GM19395 (cell line): Measurements from ENCODE around the gene EFNA5.
"Not testable (repeated sequence)": the region's sequence is repeated elsewhere in the genome, so short reads cannot be mapped to it uniquely, and the experiment has no call there.

ENCODE experiments used
- ATAC-seq: cut with Tn5 transposase; IDR thresholded peaks from one replicate; pipeline ENCODE4 v1.9.1; 2021; ENCODE audit warnings: mild to moderate bottlenecking, moderate library complexity; ENCODE audit not compliant: unreplicated experiment

The EFNA5 gene

GRCh38 chr5:107466233-107466769 is 204.4 kb downstream of the EFNA5 start:
- ATAC-seq: no peak

GRCh38 chr5:107464876-107465275 is 205.9 kb downstream of the EFNA5 start:
- ATAC-seq: no peak

DNA sequence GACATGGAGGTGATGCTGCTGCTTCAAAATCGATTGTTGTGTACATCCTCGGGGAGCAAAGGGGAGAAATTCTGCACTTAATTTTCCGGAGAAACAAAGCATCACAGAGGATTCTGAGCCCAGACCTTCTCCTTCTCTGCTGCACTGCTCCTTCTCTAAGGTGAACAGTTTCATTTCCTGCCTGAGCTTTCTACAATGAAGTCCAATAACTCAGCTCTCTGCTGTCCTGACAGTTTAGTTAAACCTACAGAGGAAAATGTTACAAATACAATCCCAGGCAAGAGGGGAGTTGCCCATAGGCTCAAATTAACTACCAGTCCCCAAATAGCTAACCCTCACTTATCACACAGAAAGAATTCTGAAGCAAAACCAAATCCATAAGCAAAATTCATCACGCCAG is 206.3 kb downstream of the EFNA5 start:
- no peak for ATAC-seq

GRCh38 chr5:107463731-107464130 is 207.0 kb downstream of the EFNA5 start:
- no peak for ATAC-seq

DNA sequence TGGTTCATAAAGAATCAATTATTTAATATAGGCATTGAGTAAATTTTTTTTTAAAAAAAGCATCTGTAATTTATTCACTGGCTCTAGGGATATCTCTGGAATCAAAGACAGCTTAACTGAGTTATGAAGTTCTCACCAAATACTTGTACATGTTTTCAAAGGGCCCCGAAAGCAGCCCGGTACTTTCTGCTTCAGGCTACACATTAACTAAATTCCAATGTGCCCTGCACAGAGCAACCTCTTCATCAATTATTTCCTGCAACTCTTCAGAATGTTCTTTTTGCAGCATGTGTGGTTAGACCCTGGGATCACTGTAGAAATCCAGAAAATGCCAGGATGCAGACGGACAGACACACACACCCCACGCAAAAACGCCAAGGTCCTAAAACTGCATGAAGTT is 209.0 kb downstream of the EFNA5 start:
- ATAC-seq: no peak

DNA sequence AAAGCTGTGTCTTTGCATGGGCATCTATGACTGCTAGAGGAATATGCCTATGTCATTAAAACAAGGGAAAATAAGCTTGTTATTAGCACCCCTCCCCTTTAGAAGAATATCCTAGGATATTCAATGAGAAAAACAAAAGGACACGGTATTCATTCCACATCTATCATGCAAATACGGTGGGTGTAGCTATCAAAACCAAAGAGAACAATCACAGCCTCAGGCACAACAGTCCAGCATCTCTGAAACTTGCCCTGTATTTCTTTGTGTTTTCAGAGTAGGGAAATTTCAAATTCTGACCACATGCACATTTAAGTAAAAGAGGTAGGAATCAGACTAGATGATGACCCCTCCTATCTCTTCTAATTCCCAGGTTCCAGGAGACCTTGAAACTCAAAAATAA is 209.9 kb downstream of the EFNA5 start:
- ATAC-seq: no peak

GRCh38 chr5:107459605-107460004 is 211.1 kb downstream of the EFNA5 start:
- ATAC-seq: no peak

GRCh38 chr5:107458322-107458721 is 212.4 kb downstream of the EFNA5 start:
- no peak for ATAC-seq

DNA sequence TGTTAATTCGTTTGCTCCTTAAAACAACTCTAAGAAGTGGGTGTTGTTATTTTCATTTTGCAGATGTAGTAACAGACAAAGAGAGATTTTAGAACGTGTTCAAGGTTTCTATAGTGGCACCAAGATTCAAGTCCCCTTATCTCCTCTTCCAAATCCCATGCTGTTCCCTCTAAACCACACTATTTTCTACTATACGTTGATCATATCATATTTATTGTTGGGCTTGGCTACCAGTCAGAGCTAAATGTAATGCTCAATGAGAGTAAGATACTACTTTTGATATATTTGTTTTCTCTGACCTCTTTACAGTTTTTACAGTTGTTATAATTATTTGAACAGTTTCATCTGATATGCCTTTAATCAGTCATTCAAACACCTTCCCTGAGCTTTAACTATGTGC is 212.9 kb downstream of the EFNA5 start:
- no peak for ATAC-seq

- ATAC-seq: no peak
These were observed 213.6 kb downstream of the EFNA5 start for GRCh38 chr5:107457138-107457537.

- ATAC-seq: peak; percentile 76
These were observed 214.4 kb downstream of the EFNA5 start for GRCh38 chr5:107456281-107456715.

GRCh38 chr5:107455111-107455544 is 215.6 kb downstream of the EFNA5 start:
- ATAC-seq: no peak

GRCh38 chr5:107451827-107452226 is 218.9 kb downstream of the EFNA5 start:
- ATAC-seq: not testable (repeated sequence)

DNA sequence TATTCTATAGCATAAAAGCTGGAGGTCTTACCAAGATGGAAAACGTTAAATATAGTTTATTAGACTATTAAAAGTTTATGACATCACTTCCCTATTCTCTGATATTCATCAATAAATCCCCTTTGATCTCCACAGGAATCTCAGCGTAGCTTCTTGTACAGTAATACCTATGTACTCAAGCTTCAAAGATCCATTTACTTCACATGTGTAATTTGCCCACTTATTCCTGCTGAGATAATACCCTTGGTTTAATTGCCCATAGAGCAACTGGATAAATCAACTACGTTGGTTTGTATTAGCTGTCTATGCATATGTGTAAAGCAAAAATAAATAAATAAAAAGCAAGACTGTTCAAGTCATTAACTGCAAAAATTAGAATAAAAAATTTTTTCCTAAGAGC is 219.7 kb downstream of the EFNA5 start:
- ATAC-seq: no peak

- no peak for ATAC-seq
These were observed 220.2 kb downstream of the EFNA5 start for GRCh38 chr5:107450531-107450930.

- ATAC-seq: no peak
These were observed 221.4 kb downstream of the EFNA5 start for GRCh38 chr5:107449369-107449768.

DNA sequence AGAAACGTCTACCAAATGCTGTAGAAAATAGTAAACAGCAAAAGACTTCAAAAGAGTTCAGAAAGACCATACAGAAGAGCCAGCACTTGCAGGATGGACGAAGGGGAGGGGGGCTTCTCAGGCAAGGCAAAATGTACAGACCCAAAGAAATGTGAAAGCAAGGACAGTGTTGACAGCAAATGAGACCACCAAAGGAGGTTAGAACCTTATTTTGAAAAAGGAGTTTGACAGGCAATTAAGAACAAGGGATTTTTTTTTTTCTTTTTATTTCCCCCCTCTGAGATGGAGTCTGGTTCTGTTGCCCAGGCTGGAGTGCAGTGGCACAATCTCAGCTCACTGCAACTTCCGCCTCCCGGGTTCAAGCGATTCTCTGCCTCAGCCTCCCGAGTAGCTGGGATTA is 223.2 kb downstream of the EFNA5 start:
- ATAC-seq: no peak

DNA sequence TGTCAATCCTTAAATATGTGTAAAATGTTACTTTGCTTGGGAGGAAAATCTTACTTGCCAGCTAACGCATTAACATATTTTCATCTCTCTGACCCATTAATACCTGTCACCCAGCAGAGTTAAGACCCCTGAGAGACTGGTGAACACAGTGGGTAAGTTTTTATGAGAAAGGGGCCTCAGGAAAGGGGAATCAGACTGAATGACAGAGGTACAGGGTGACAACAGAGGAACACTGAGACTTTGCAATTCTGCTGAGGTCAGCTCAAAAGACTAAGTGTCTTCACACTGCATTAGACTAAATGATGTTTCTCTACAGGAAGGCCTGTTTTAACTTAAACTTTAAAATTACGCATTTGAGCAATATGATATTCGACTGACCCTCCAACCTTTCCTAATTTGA is 223.8 kb downstream of the EFNA5 start:
- no peak for ATAC-seq

GRCh38 chr5:107444300-107444699 is 226.4 kb downstream of the EFNA5 start:
- ATAC-seq: no peak

- ATAC-seq: no peak
These were observed 226.8 kb downstream of the EFNA5 start for GRCh38 chr5:107443897-107444296.

GRCh38 chr5:107442452-107442851 is 228.3 kb downstream of the EFNA5 start:
- no peak for ATAC-seq

DNA sequence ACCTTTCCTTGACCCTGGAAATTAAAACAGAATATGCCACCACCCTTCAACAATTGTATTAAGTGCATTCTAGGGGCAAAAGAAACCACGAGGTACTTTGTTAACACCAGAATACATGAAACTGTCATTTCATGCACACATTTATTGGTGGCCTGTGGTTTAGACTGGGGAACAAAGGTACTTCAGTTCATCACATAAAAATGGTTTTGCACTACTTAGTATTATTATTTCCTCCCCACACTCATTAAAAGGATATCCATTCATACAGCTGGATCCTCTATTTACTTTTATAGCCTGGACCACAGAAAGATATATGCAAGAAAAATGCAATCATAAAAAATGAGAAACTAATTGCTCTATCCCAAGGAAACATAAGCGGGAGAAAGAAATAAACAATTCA is 230.9 kb downstream of the EFNA5 start:
- no peak for ATAC-seq

DNA sequence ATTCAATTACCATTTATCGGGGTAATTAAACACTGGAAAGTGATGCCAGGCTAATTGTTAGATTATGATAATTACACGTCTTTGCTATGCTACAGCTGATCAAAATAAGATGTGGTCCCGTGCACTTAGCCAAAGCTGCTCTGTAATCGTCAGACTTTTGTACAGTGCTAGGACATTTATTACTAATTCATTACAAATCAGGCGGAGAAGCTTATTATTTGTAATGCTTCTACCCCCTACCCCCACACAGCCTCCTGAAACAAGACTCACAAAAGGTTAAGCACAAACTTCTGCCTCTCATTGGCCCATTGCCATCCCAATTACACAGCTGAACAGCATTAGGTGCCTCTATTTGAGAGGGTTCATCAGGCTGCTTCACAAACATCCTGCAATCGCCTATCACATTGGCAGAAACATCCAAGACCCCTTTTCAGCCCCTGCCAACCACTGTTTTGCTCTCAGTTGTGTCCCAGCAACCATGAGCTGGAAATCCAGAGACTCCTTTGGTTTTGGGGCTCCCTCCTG is 232.7 kb downstream of the EFNA5 start:
- no peak for ATAC-seq
